HepG2 (cell line): ENCODE data around the gene ANO3. TPM values are rescaled to one million over a fixed set of nuclear protein-coding genes. Genes with fewer than 3 reads are reported as not detected.
A peak's percentile ranks its signal among the peaks of the same experiment; 100 is the strongest.
"Not testable (repeated sequence)": the region's sequence is repeated elsewhere in the genome, so short reads cannot be mapped to it uniquely, and the experiment has no call there.

Experiments
- DMAP1 ChIP-seq: IDR thresholded peaks from 2 replicates; pipeline ENCODE4 v1.6.1; 2016
- NFRKB ChIP-seq: fragments of 450-650 bp; IDR thresholded peaks from 2 replicates; pipeline ENCODE4 v1.6.1; 2017
- PHF20 ChIP-seq: sonication (generic); formaldehyde crosslinking; IDR thresholded peaks from 2 replicates; pipeline ENCODE4 v1.5.0; 2020; ENCODE audit warnings: mild to moderate bottlenecking, missing genetic modification reagents
- PHF8 ChIP-seq: sonication (generic); formaldehyde crosslinking; IDR thresholded peaks from 2 replicates; pipeline ENCODE4 v1.5.0; 2020; ENCODE audit warnings: missing genetic modification reagents
- POLR2A ChIP-seq, 2 experiments: IDR thresholded peaks; 2 replicates each; pipeline ENCODE4 v1.6.1; 2011; ENCODE audit warnings: low read depth in 2 of 2, low read length in 2 of 2, mild to moderate bottlenecking in 1 of 2, moderate library complexity in 1 of 2; ENCODE audit not compliant: insufficient read depth in 1 of 2
- POLR2G ChIP-seq: fragments of 200-400 bp; formaldehyde crosslinking; IDR thresholded peaks from 2 replicates; pipeline ENCODE4 v1.6.1; 2018; ENCODE audit warnings: mild to moderate bottlenecking, low read depth, low read length, moderate library complexity
- SAP130 ChIP-seq: IDR thresholded peaks from 2 replicates; pipeline ENCODE4 v1.6.1; 2016; ENCODE audit warnings: low read depth
- TAF1 ChIP-seq: sonication (generic); formaldehyde crosslinking; IDR thresholded peaks from 2 replicates; pipeline ENCODE4 v1.4.0; 2020; ENCODE audit warnings: missing genetic modification reagents
- YEATS4 ChIP-seq: sonication (generic); formaldehyde crosslinking; IDR thresholded peaks from 2 replicates; pipeline ENCODE4 v1.4.0; 2020; ENCODE audit warnings: missing genetic modification reagents, borderline replicate concordance
- ZFY ChIP-seq: sonication (generic); formaldehyde crosslinking; IDR thresholded peaks from 2 replicates; pipeline ENCODE4 v1.4.0; 2020; ENCODE audit warnings: missing genetic modification reagents
- ZMYM4 ChIP-seq: sonication (generic); formaldehyde crosslinking; IDR thresholded peaks from 2 replicates; pipeline ENCODE4 v1.8.1; 2023; ENCODE audit warnings: mild to moderate bottlenecking, missing genetic modification reagents
- polyA plus RNA-seq, 8 experiments: library from polyadenylated mRNA; depleted of rRNA in 3 of 8; stranded (reverse) in 7 of 8; unstranded in 1 of 8; fragments of >200 nt; fragmentation: Illumina TruSeq in 4 of 8; extraction: Trizol in 4 of 8; gene quantifications; 2 replicates each; pipeline versions ENCODE4 v1.2.1 to v1.2.3, GENCODE V29; 2011 to 2016; ENCODE audit warnings: low read depth in 4 of 8, missing spikeins in 1 of 8, mixed read lengths in 1 of 8; ENCODE audit not compliant: insufficient read depth in 1 of 8
- total RNA-seq, 5 experiments: library from RNA; depleted of rRNA; stranded (reverse); fragments of >200 nt; fragmentation: Illumina TruSeq; extraction: Trizol; gene quantifications; 2 replicates each; pipeline ENCODE4 v1.2.3, GENCODE V29; 2016; ENCODE audit warnings: low read depth in 1 of 5
- TF ChIP-seq, protein P1 (sequence below): sonication (generic); formaldehyde crosslinking; IDR thresholded peaks from 2 replicates; pipeline ENCODE4 v1.4.0; 2020; ENCODE audit warnings: missing genetic modification reagents
- TF ChIP-seq, protein P2 (sequence below): sonication (generic); formaldehyde crosslinking; IDR thresholded peaks from 2 replicates; pipeline ENCODE4 v1.4.0; 2020; ENCODE audit warnings: mild to moderate bottlenecking, missing genetic modification reagents
- TF ChIP-seq, protein P3 (sequence below): sonication (generic); formaldehyde crosslinking; IDR thresholded peaks from 2 replicates; pipeline ENCODE4 v1.5.1; 2020; ENCODE audit warnings: mild to moderate bottlenecking, missing genetic modification reagents, moderate library complexity
- TF ChIP-seq, protein P4 (sequence below), 2 experiments: sonication (generic) in 1 of 2; formaldehyde crosslinking in 1 of 2; IDR thresholded peaks; 2 replicates each; pipeline versions ENCODE4 v1.4.0 to v1.6.1; 2016 to 2020; ENCODE audit warnings: borderline replicate concordance in 1 of 2, low read depth in 1 of 2, mild to moderate bottlenecking in 1 of 2, missing genetic modification reagents in 1 of 2

Gene ANO3
- total and polyA plus RNA-seq, 2 of the 13 experiments (the other 11 are each of a cell fraction or from before 2014, with no cell fraction given), result 0.17 to 0.44 TPM

DNA sequence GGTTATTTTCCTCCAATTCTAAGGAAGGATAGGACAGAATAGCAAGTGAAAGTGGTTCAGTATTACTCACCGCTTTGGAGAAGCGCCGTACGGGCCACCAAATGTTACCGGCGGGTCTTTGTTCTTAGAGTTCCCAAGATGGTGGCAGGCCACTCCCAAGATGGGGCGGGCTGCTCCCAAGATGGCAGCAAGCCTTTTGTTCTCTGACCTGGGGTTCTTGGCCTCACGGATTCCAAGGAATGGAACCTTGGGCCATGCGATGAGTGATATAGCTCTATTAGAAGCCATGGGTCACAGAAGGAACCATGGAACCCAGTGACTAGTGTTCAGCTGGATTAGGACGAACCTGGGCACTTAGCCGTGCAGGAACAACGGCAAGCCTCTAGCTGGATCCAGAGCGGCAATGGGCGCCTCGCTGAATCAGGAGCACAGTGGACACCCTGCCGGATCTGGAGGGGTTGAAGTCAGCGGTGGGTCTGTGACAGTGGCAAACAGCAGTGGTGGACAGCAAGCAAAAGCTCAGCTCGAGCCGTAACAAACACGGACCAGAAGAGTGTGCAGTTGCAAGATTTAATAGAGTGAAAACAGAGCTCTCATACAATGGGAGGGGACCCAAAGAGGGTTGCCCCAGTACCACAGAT is 265.2 kb downstream of the ANO3 start (continued):
- TF ChIP-seq, protein P1, sequence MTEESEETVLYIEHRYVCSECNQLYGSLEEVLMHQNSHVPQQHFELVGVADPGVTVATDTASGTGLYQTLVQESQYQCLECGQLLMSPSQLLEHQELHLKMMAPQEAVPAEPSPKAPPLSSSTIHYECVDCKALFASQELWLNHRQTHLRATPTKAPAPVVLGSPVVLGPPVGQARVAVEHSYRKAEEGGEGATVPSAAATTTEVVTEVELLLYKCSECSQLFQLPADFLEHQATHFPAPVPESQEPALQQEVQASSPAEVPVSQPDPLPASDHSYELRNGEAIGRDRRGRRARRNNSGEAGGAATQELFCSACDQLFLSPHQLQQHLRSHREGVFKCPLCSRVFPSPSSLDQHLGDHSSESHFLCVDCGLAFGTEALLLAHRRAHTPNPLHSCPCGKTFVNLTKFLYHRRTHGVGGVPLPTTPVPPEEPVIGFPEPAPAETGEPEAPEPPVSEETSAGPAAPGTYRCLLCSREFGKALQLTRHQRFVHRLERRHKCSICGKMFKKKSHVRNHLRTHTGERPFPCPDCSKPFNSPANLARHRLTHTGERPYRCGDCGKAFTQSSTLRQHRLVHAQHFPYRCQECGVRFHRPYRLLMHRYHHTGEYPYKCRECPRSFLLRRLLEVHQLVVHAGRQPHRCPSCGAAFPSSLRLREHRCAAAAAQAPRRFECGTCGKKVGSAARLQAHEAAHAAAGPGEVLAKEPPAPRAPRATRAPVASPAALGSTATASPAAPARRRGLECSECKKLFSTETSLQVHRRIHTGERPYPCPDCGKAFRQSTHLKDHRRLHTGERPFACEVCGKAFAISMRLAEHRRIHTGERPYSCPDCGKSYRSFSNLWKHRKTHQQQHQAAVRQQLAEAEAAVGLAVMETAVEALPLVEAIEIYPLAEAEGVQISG (CRISPR knock-in tag), result 0 out of 2 replicates have a peak, but pooled peaks have one; percentile 19
- TF ChIP-seq POLR2G, result peak; percentile 74
- TF ChIP-seq ZMYM4 (CRISPR knock-in tag), result peak; percentile 40; the same call in 1 of the 2 replicates
- 0 out of 2 replicates have a peak, but pooled peaks have one; percentile 32 for TF ChIP-seq PHF20 (CRISPR knock-in tag)
- peak; percentile 43; the same call in 1 of the 2 replicates for TF ChIP-seq NFRKB
- peak; percentile 71 for TF ChIP-seq TAF1 (CRISPR knock-in tag)
- 0 out of 2 replicates have a peak, but pooled peaks have one; percentile 40 for TF ChIP-seq ZFY (CRISPR knock-in tag)
- peak; percentile 68 for TF ChIP-seq PHF8 (CRISPR knock-in tag)
- peak; percentile 44; the same call in 1 of the 2 replicates for TF ChIP-seq DMAP1 (CRISPR knock-in tag)
- TF ChIP-seq, protein P2, sequence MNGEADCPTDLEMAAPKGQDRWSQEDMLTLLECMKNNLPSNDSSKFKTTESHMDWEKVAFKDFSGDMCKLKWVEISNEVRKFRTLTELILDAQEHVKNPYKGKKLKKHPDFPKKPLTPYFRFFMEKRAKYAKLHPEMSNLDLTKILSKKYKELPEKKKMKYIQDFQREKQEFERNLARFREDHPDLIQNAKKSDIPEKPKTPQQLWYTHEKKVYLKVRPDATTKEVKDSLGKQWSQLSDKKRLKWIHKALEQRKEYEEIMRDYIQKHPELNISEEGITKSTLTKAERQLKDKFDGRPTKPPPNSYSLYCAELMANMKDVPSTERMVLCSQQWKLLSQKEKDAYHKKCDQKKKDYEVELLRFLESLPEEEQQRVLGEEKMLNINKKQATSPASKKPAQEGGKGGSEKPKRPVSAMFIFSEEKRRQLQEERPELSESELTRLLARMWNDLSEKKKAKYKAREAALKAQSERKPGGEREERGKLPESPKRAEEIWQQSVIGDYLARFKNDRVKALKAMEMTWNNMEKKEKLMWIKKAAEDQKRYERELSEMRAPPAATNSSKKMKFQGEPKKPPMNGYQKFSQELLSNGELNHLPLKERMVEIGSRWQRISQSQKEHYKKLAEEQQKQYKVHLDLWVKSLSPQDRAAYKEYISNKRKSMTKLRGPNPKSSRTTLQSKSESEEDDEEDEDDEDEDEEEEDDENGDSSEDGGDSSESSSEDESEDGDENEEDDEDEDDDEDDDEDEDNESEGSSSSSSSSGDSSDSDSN (CRISPR knock-in tag), result peak; percentile 42; the same call in 1 of the 2 replicates
- TF ChIP-seq, protein P3, sequence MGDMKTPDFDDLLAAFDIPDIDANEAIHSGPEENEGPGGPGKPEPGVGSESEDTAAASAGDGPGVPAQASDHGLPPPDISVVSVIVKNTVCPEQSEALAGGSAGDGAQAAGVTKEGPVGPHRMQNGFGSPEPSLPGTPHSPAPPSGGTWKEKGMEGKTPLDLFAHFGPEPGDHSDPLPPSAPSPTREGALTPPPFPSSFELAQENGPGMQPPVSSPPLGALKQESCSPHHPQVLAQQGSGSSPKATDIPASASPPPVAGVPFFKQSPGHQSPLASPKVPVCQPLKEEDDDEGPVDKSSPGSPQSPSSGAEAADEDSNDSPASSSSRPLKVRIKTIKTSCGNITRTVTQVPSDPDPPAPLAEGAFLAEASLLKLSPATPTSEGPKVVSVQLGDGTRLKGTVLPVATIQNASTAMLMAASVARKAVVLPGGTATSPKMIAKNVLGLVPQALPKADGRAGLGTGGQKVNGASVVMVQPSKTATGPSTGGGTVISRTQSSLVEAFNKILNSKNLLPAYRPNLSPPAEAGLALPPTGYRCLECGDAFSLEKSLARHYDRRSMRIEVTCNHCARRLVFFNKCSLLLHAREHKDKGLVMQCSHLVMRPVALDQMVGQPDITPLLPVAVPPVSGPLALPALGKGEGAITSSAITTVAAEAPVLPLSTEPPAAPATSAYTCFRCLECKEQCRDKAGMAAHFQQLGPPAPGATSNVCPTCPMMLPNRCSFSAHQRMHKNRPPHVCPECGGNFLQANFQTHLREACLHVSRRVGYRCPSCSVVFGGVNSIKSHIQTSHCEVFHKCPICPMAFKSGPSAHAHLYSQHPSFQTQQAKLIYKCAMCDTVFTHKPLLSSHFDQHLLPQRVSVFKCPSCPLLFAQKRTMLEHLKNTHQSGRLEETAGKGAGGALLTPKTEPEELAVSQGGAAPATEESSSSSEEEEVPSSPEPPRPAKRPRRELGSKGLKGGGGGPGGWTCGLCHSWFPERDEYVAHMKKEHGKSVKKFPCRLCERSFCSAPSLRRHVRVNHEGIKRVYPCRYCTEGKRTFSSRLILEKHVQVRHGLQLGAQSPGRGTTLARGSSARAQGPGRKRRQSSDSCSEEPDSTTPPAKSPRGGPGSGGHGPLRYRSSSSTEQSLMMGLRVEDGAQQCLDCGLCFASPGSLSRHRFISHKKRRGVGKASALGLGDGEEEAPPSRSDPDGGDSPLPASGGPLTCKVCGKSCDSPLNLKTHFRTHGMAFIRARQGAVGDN, result peak; percentile 49
- TF ChIP-seq, protein P4, sequence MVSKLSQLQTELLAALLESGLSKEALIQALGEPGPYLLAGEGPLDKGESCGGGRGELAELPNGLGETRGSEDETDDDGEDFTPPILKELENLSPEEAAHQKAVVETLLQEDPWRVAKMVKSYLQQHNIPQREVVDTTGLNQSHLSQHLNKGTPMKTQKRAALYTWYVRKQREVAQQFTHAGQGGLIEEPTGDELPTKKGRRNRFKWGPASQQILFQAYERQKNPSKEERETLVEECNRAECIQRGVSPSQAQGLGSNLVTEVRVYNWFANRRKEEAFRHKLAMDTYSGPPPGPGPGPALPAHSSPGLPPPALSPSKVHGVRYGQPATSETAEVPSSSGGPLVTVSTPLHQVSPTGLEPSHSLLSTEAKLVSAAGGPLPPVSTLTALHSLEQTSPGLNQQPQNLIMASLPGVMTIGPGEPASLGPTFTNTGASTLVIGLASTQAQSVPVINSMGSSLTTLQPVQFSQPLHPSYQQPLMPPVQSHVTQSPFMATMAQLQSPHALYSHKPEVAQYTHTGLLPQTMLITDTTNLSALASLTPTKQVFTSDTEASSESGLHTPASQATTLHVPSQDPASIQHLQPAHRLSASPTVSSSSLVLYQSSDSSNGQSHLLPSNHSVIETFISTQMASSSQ (IDR thresholded peaks at IDR 0.05; ENCODE audit: low read depth), result not testable (repeated sequence)
- TF ChIP-seq, protein P4 (CRISPR knock-in tag; IDR thresholded peaks at IDR 0.05; ENCODE audit: borderline replicate concordance), result 0 out of 2 replicates have a peak, but pooled peaks have one; percentile 16
- TF ChIP-seq POLR2A (IDR thresholded peaks at IDR 0.05; ENCODE audit: insufficient read depth in 1 of 2, low read depth in 2 of 2, low read length in 2 of 2), result peak in 1 of 2 experiments; percentile 40; a peak in 1 of 4 replicates
- peak; percentile 22; the same call in 1 of the 2 replicates for TF ChIP-seq SAP130
- TF ChIP-seq YEATS4 (CRISPR knock-in tag), result 0 out of 2 replicates have a peak, but pooled peaks have one; percentile 32
